Parathyroid adenoma (tissue), 2 donors: ENCODE data around the gene PEAK1.

Source experiments
- H2AFZ ChIP-seq: fragments of 300-600 bp; sonication (generic); one replicate; pipeline ENCODE4 v1.7.0; 2017; ENCODE audit warnings: antibody characterized with exemption, mild to moderate bottlenecking
- H3K27ac ChIP-seq: fragments of 300-600 bp; sonication (generic); one replicate; pipeline ENCODE4 v1.7.0; 2017
- H3K27me3 ChIP-seq: fragments of 300-600 bp; sonication (generic); one replicate; pipeline ENCODE4 v1.7.0; 2017; ENCODE audit warnings: low read length; ENCODE audit not compliant: control insufficient read depth, insufficient read depth
- H3K36me3 ChIP-seq: fragments of 300-600 bp; sonication (generic); one replicate; pipeline ENCODE4 v1.7.0; 2017; ENCODE audit warnings: low read length; ENCODE audit not compliant: control insufficient read depth, insufficient read depth
- H3K4me1 ChIP-seq: fragments of 300-600 bp; sonication (generic); one replicate; pipeline ENCODE4 v1.7.0; 2017; ENCODE audit warnings: control low read depth
- H3K4me2 ChIP-seq: fragments of 300-600 bp; sonication (generic); one replicate; pipeline ENCODE4 v1.7.0; 2017; ENCODE audit warnings: low read length
- H3K4me3 ChIP-seq: fragments of 300-600 bp; sonication (generic); one replicate; pipeline ENCODE4 v1.7.0; 2017; ENCODE audit warnings: low read depth, low read length
- H3K79me2 ChIP-seq: fragments of 300-600 bp; sonication (generic); one replicate; pipeline ENCODE4 v1.7.0; 2017; ENCODE audit warnings: control low read depth
- H3K9ac ChIP-seq: fragments of 300-600 bp; sonication (generic); one replicate; pipeline ENCODE4 v1.7.0; 2017; ENCODE audit warnings: mild to moderate bottlenecking
- H3K9me3 ChIP-seq: fragments of 300-600 bp; sonication (generic); one replicate; pipeline ENCODE4 v1.7.0; 2017; ENCODE audit warnings: low read length; ENCODE audit not compliant: control insufficient read depth
- TF ChIP-seq, protein P1 (sequence below): fragments of 300-600 bp; sonication (generic); IDR thresholded peaks from one replicate; pipeline ENCODE4 v1.7.0; 2017; ENCODE audit warnings: antibody characterized with exemption, mild to moderate bottlenecking
- donor health status: primary hyperparathyroidism.

PEAK1 gene

DNA sequence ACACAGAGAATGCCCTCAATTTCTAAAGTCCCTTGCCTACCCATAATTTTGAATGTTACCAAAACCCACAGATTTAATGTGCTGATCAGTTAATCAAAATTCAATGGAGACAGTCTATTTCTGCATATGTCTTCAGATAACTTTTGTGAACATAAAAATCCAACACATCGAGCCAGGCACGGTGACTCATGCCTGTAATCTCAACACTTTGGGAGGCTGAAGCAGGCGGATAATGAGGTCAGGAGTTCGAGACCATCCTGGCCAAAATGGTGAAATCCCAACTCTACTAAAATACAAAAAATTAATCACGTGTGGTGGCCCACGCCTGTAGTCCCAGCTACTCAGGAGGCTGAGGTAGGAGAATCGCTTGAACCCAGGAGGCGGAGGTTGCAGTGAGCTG, 49.3 kb downstream of the PEAK1 start:
- Histone ChIP-seq H3K27me3 (no peaks in the 10 kb centered on the region), H3K9ac (no peak overlapping the region), H3K79me2 (no peaks in the 10 kb centered on the region), H3K4me2 (no peak overlapping the region), H3K4me1 (no peaks in the 10 kb centered on the region), H3K9me3 (no peaks in the 10 kb centered on the region), H3K4me3 (no peak overlapping the region), H3K27ac (no peak overlapping the region), H2AFZ (no peak overlapping the region), H3K36me3 (no peaks in the 10 kb centered on the region)
- TF ChIP-seq, protein P1, sequence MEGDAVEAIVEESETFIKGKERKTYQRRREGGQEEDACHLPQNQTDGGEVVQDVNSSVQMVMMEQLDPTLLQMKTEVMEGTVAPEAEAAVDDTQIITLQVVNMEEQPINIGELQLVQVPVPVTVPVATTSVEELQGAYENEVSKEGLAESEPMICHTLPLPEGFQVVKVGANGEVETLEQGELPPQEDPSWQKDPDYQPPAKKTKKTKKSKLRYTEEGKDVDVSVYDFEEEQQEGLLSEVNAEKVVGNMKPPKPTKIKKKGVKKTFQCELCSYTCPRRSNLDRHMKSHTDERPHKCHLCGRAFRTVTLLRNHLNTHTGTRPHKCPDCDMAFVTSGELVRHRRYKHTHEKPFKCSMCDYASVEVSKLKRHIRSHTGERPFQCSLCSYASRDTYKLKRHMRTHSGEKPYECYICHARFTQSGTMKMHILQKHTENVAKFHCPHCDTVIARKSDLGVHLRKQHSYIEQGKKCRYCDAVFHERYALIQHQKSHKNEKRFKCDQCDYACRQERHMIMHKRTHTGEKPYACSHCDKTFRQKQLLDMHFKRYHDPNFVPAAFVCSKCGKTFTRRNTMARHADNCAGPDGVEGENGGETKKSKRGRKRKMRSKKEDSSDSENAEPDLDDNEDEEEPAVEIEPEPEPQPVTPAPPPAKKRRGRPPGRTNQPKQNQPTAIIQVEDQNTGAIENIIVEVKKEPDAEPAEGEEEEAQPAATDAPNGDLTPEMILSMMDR, result no peak

GRCh38 chr15:77369168-77369567, 50.7 kb downstream of the PEAK1 start:
- Histone ChIP-seq H2AFZ (no peak overlapping the region), H3K79me2 (no peaks in the 10 kb centered on the region), H3K9me3 (no peaks in the 10 kb centered on the region), H3K4me3 (no peak overlapping the region), H3K9ac (no peak overlapping the region), H3K4me2 (no peak overlapping the region), H3K36me3 (no peaks in the 10 kb centered on the region), H3K27me3 (no peaks in the 10 kb centered on the region), H3K4me1 (no peaks in the 10 kb centered on the region), H3K27ac (no peak overlapping the region)
- TF ChIP-seq, protein P1, result no peak

DNA sequence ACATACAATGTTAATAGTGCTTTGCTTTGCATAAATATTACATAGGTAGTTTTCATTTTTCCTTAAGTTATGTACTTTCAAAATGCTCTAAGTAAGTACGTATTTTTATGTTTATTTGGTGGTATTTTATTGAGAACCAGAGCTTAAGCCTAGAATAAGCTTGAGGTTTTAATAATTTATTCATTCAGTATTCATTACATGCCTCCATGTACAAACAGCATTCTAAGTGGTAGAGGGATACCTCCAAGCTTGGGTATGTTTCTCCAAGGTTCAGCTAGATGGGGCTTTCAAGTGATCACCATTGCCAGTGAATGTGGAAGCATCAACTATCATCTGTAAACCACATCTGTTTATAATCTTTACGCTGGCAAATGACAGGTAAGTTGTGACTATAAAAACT, 52.3 kb downstream of the PEAK1 start:
- Histone ChIP-seq H3K4me1 (no peaks in the 10 kb centered on the region), H3K36me3 (no peaks in the 10 kb centered on the region), H3K9me3 (no peaks in the 10 kb centered on the region), H3K27me3 (no peaks in the 10 kb centered on the region), H3K4me2 (no peak overlapping the region), H2AFZ (no peak overlapping the region), H3K27ac (no peak overlapping the region), H3K9ac (no peak overlapping the region), H3K4me3 (no peak overlapping the region), H3K79me2 (no peaks in the 10 kb centered on the region)
- TF ChIP-seq, protein P1, result no peak

GRCh38 chr15:77361456-77361855, 58.4 kb downstream of the PEAK1 start:
- no peaks in the 10 kb centered on the region for H3K27me3 ChIP-seq
- no peaks in the 10 kb centered on the region for H3K36me3 ChIP-seq
- H3K9ac ChIP-seq, result no peak overlapping the region
- H3K4me3 ChIP-seq, result no peak overlapping the region
- TF ChIP-seq, protein P1, result no peak
- no peak overlapping the region for H3K27ac ChIP-seq
- H3K4me1 ChIP-seq, result no peaks in the 10 kb centered on the region
- no peaks in the 10 kb centered on the region for H3K79me2 ChIP-seq
- H3K9me3 ChIP-seq, result no peaks in the 10 kb centered on the region
- no peak overlapping the region for H2AFZ ChIP-seq
- no peak overlapping the region for H3K4me2 ChIP-seq

DNA sequence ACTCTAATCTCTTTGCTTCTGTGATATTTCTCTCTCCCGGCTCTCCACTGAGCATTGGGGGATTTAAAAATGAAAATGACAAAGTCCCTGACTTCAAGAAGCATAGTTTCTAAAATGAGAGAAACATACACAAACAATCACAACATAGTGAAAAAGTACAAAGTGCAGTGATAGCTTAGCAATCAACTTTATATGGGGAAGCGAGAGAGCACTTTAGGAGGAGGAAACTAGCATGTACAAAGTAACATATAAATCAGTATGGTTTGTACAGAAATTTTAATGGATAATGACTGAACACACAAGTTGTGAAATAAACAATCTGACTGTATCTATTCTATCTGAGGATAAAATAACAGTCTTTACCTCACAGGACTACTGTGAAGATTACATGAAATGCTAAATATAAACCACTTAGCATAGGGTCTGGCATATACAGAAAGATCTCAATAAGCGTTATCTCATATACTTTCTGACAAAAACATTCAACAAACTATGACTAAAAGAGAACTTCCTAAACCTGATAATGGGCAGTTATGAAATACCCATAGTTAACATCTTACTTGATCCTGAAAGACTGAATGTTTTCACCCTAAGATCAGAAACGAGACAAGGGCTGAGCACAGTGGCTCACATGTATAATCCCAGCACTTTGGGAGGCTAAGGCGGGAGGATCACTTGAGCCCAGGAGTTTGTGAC, 61.2 kb downstream of the PEAK1 start:
- TF ChIP-seq, protein P1, result no peak
- H3K9ac ChIP-seq, result no peak overlapping the region
- no peaks in the 10 kb centered on the region for H3K4me1 ChIP-seq
- no peaks in the 10 kb centered on the region for H3K79me2 ChIP-seq
- no peak overlapping the region for H3K27ac ChIP-seq
- H2AFZ ChIP-seq, result no peak overlapping the region
- H3K9me3 ChIP-seq, result no peaks in the 10 kb centered on the region
- no peak overlapping the region for H3K4me3 ChIP-seq
- H3K27me3 ChIP-seq, result no peaks in the 10 kb centered on the region
- no peak overlapping the region for H3K4me2 ChIP-seq
- H3K36me3 ChIP-seq, result no peaks in the 10 kb centered on the region
